Measurements from ENCODE around the gene TRAPPC6A.
A peak's percentile ranks its signal among the peaks of the same experiment; 100 is the strongest.

The TRAPPC6A gene

GRCh38 chr19:45156011-45156630, 21.9 kb downstream of the TRAPPC6A start:
- no peaks in the 10 kb centered on the region for H3K36me3 ChIP-seq (ENCODE audit: control insufficient read depth, low read length)
- H3K27me3 ChIP-seq (ENCODE audit: control insufficient read depth, low read length): peaks cover 33% of the 10 kb centered on the region
- H3F3A ChIP-seq (ENCODE audit: control insufficient read depth, insufficient read depth): no peaks in the 10 kb centered on the region
- no peaks in the 10 kb centered on the region for H3K9me3 ChIP-seq (ENCODE audit: control insufficient read depth, insufficient read depth, low read length)
- no peak overlapping the region for H3K27ac ChIP-seq (ENCODE audit: low read depth, low read length)
- H3K79me2 ChIP-seq (ENCODE audit: control insufficient read depth, low read length): no peaks in the 10 kb centered on the region
- TF ChIP-seq EZH2phosphoT487 (IDR thresholded peaks at IDR 0.05; ENCODE audit: borderline replicate concordance, low read length) (no peak), CTCF (IDR thresholded peaks at IDR 0.05; ENCODE audit: low read depth, low read length, poor library complexity, severe bottlenecking) (no peak)
- H3K4me1 ChIP-seq (ENCODE audit: control insufficient read depth, low read length): peaks cover 9% of the 10 kb centered on the region
- no peaks in the 10 kb centered on the region for H3K9me2 ChIP-seq (replicated peaks; ENCODE audit: control insufficient read depth, low read length)
- no peaks in the 10 kb centered on the region for H4K20me1 ChIP-seq (ENCODE audit: control insufficient read depth, insufficient read depth, low read depth, low read length)
- H3K4me3 ChIP-seq (ENCODE audit: low read length): no peak overlapping the region
- no peak overlapping the region for H3K4me2 ChIP-seq (ENCODE audit: low read length)

- TF ChIP-seq CTCF (IDR thresholded peaks at IDR 0.05; ENCODE audit: low read depth, low read length, poor library complexity, severe bottlenecking) (no peak), EZH2phosphoT487 (IDR thresholded peaks at IDR 0.05; ENCODE audit: borderline replicate concordance, low read length) (no peak)
- H3K4me3 ChIP-seq (ENCODE audit: low read length): 0 out of 2 replicates have a peak overlapping the region, but pooled peaks have one; percentile 9
- no peaks in the 10 kb centered on the region for H3K36me3 ChIP-seq (ENCODE audit: control insufficient read depth, low read length)
- peak overlapping the region; percentile 45; the same call in 1 of the 2 replicates for H3K4me2 ChIP-seq (ENCODE audit: low read length)
- peaks cover 9% of the 10 kb centered on the region for H3K4me1 ChIP-seq (ENCODE audit: control insufficient read depth, low read length)
- H3K9me3 ChIP-seq (ENCODE audit: control insufficient read depth, insufficient read depth, low read length): no peaks in the 10 kb centered on the region
- no peaks in the 10 kb centered on the region for H4K20me1 ChIP-seq (ENCODE audit: control insufficient read depth, insufficient read depth, low read depth, low read length)
- H3K79me2 ChIP-seq (ENCODE audit: control insufficient read depth, low read length): no peaks in the 10 kb centered on the region
- H3K27me3 ChIP-seq (ENCODE audit: control insufficient read depth, low read length): peaks cover 28% of the 10 kb centered on the region
- no peak overlapping the region for H3K27ac ChIP-seq (ENCODE audit: low read depth, low read length)
- H3K9me2 ChIP-seq (replicated peaks; ENCODE audit: control insufficient read depth, low read length): no peaks in the 10 kb centered on the region
- no peaks in the 10 kb centered on the region for H3F3A ChIP-seq (ENCODE audit: control insufficient read depth, insufficient read depth)
Observed at GRCh38 chr19:45154064-45154827, 23.8 kb downstream of the TRAPPC6A start.

- no peak overlapping the region for H3K27ac ChIP-seq (ENCODE audit: low read depth, low read length)
- peak overlapping the region; percentile 9; the same call in 1 of the 2 replicates for H3K4me3 ChIP-seq (ENCODE audit: low read length)
- peak overlapping the region; percentile 45 for H3K4me2 ChIP-seq (ENCODE audit: low read length)
- H3K27me3 ChIP-seq (ENCODE audit: control insufficient read depth, low read length): peaks cover 28% of the 10 kb centered on the region
- H4K20me1 ChIP-seq (ENCODE audit: control insufficient read depth, insufficient read depth, low read depth, low read length): no peaks in the 10 kb centered on the region
- H3K9me2 ChIP-seq (replicated peaks; ENCODE audit: control insufficient read depth, low read length): no peaks in the 10 kb centered on the region
- H3K36me3 ChIP-seq (ENCODE audit: control insufficient read depth, low read length): no peaks in the 10 kb centered on the region
- no peaks in the 10 kb centered on the region for H3K79me2 ChIP-seq (ENCODE audit: control insufficient read depth, low read length)
- TF ChIP-seq EZH2phosphoT487 (IDR thresholded peaks at IDR 0.05; ENCODE audit: borderline replicate concordance, low read length) (no peak), CTCF (IDR thresholded peaks at IDR 0.05; ENCODE audit: low read depth, low read length, poor library complexity, severe bottlenecking) (no peak)
- no peaks in the 10 kb centered on the region for H3K9me3 ChIP-seq (ENCODE audit: control insufficient read depth, insufficient read depth, low read length)
- peaks cover 9% of the 10 kb centered on the region for H3K4me1 ChIP-seq (ENCODE audit: control insufficient read depth, low read length)
- H3F3A ChIP-seq (ENCODE audit: control insufficient read depth, insufficient read depth): no peaks in the 10 kb centered on the region
Observed at GRCh38 chr19:45153339-45154063, 24.5 kb downstream of the TRAPPC6A start.
